K562 (cell line): Measurements from ENCODE around the gene SRRM5. TPM values are rescaled to one million over a fixed set of nuclear protein-coding genes. Genes with fewer than 3 reads are reported as not detected.

Experiments
- BCOR ChIP-seq: fragments of 450-650 bp; IDR thresholded peaks from 2 replicates; pipeline ENCODE4 v1.6.1; 2016
- DEAF1 ChIP-seq: fragments of 450-650 bp; formaldehyde crosslinking; IDR thresholded peaks from 2 replicates; pipeline ENCODE4 v1.4.0; 2020; ENCODE audit warnings: mild to moderate bottlenecking, moderate library complexity
- EGR1 ChIP-seq: fragments of 450-650 bp; conservative IDR thresholded peaks from 2 replicates; pipeline ENCODE4 v1.6.1; 2017; ENCODE audit warnings: mild to moderate bottlenecking
- HDGF ChIP-seq: fragments of 450-650 bp; IDR thresholded peaks from 2 replicates; pipeline ENCODE4 v1.6.1; 2016
- HNRNPLL ChIP-seq: fragments of 200-400 bp; formaldehyde crosslinking; IDR thresholded peaks from 2 replicates; pipeline ENCODE4 v1.6.1; 2017; ENCODE audit warnings: low read length, low read depth, mild to moderate bottlenecking; ENCODE audit not compliant: poor library complexity, severe bottlenecking
- IRF9 ChIP-seq: fragments of 450-650 bp; IDR thresholded peaks from 2 replicates; pipeline ENCODE4 v1.6.1; 2016; ENCODE audit warnings: missing biosample characterization, missing genetic modification characterization
- KHSRP ChIP-seq: fragments of 450-650 bp; IDR thresholded peaks from 2 replicates; pipeline ENCODE4 v1.6.1; 2017
- PATZ1 ChIP-seq: fragments of 250-450 bp; sonication (Bioruptor Pico); IDR thresholded peaks from 2 replicates; pipeline ENCODE4 v1.5.0; 2020; ENCODE audit warnings: mild to moderate bottlenecking, borderline replicate concordance
- PML ChIP-seq: IDR thresholded peaks from 2 replicates; pipeline ENCODE4 v1.6.1; 2012; ENCODE audit warnings: low read length, inconsistent platforms
- TAF1 ChIP-seq: IDR thresholded peaks from 2 replicates; pipeline ENCODE4 v1.6.1; 2011; ENCODE audit warnings: mild to moderate bottlenecking, low read length, moderate library complexity; ENCODE audit not compliant: insufficient read depth, control insufficient read depth, severe bottlenecking; ENCODE audit errors: extremely low read depth
- TARDBP ChIP-seq: fragments of 450-650 bp; IDR thresholded peaks from 2 replicates; pipeline ENCODE4 v1.6.1; 2016
- USF1 ChIP-seq: sonication (generic); formaldehyde crosslinking; IDR thresholded peaks from 2 replicates; pipeline ENCODE4 v1.9.0; 2022; ENCODE audit warnings: mild to moderate bottlenecking, missing genetic modification reagents
- ZBTB33 ChIP-seq: sonication (generic); formaldehyde crosslinking; IDR thresholded peaks from 2 replicates; pipeline ENCODE4 v1.8.1; 2023; ENCODE audit warnings: mild to moderate bottlenecking, missing genetic modification reagents
- ZKSCAN1 ChIP-seq: fragments of 150-350 bp; IDR thresholded peaks from 2 replicates; pipeline ENCODE4 v1.6.1; 2016; ENCODE audit warnings: low read depth, low read length
- ZNF121 ChIP-seq: sonication (generic); formaldehyde crosslinking; conservative IDR thresholded peaks from 2 replicates; pipeline ENCODE4 v1.8.0; 2022; ENCODE audit warnings: missing genetic modification reagents
- ZNF217 ChIP-seq: sonication (generic); formaldehyde crosslinking; IDR thresholded peaks from 2 replicates; pipeline ENCODE4 v1.8.0; 2022; ENCODE audit warnings: mild to moderate bottlenecking, missing genetic modification reagents
- ZNF668 ChIP-seq: fragments of 250-450 bp; sonication (Bioruptor Pico); IDR thresholded peaks from 2 replicates; pipeline ENCODE4 v1.8.0; 2022; ENCODE audit warnings: mild to moderate bottlenecking, inconsistent platforms
- ZNF717 ChIP-seq: fragments of 250-450 bp; sonication (Bioruptor Pico); IDR thresholded peaks from 2 replicates; pipeline ENCODE4 v1.5.0; 2021
- ZNF75A ChIP-seq: fragments of 450-650 bp; formaldehyde crosslinking; IDR thresholded peaks from 2 replicates; pipeline ENCODE4 v1.4.0; 2020; ENCODE audit warnings: mild to moderate bottlenecking
- ZSCAN32 ChIP-seq: fragments of 450-650 bp; formaldehyde crosslinking; IDR thresholded peaks from 2 replicates; pipeline ENCODE4 v1.4.0; 2020; ENCODE audit warnings: mild to moderate bottlenecking, moderate library complexity
- polyA plus RNA-seq, 8 experiments: library from polyadenylated mRNA; depleted of rRNA in 4 of 8; stranded (reverse) in 5 of 8; unstranded in 3 of 8; fragments of >200 nt; fragmentation: Nextera tagmentation in 2 of 8; fragmentation: Illumina TruSeq in 1 of 8; extraction: Ambion mirVana in 2 of 8; extraction: Trizol in 1 of 8; gene quantifications; 2 replicates each; pipeline versions ENCODE4 v1.2.1 to v1.2.3, GENCODE V29; 2011 to 2014; ENCODE audit warnings: inconsistent platforms in 1 of 8, missing spikeins in 1 of 8
- total RNA-seq, 7 experiments: library from RNA; depleted of rRNA in 6 of 7; stranded (reverse); fragments of >200 nt in 6 of 7; fragmentation: Illumina TruSeq in 2 of 7; extraction: Trizol in 2 of 7; gene quantifications; 2 replicates each; pipeline versions ENCODE4 v1.2.1 to v1.2.3, GENCODE V29; 2011 to 2021; ENCODE audit warnings: low replicate concordance in 1 of 7

The SRRM5 gene
- total and polyA plus RNA-seq, 9 of the 15 experiments (the other 6 are each of a cell fraction or from before 2014, with no cell fraction given), result 0.09 to 0.45 (median 0.18) TPM; not detected in 2

GRCh38 chr19:43594710-43595604 is 16.9 kb upstream of the SRRM5 start (continued):
- TF ChIP-seq ZNF668 (no peak), HDGF (no peak), ZKSCAN1 (no peak), PML (no peak), PATZ1 (CRISPR knock-in tag) (no peak), HNRNPLL (no peak), ZBTB33 (CRISPR knock-in tag) (peak; percentile 71), TARDBP (no peak), ZNF717 (no peak), DEAF1 (CRISPR knock-in tag) (peak; percentile 42; the same call in 1 of the 2 replicates), ZNF121 (CRISPR knock-in tag) (peak; percentile 81), USF1 (CRISPR knock-in tag) (no peak), EGR1 (no peak), KHSRP (no peak), TAF1 (peak; percentile 10), ZSCAN32 (CRISPR knock-in tag) (no peak), ZNF75A (no peak), BCOR (no peak), ZNF217 (CRISPR knock-in tag) (no peak), IRF9 (no peak)
